ENCODE results near the gene SHB.
A peak's percentile ranks its signal among the peaks of the same experiment; 100 is the strongest.

Gene SHB

DNA sequence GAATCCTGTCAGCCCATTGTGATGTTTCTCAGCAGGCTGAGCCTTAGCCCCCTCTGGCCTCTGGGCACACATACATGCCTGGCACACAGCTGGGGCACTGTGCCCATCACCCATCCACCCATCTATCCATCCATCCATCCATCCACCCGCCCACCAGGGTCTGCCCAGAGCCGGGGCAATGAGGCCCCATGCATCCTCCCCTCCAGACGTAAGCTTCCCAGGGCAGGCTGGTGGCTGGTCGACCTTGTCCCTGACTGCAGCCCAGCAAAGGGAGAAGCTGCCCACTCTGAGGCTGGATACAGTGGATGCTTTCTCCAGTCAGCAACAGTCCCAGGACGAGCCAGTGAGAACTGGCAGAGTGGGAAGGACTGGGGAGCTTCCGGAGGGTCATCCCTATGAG is 144.0 kb downstream of the SHB start:
- Histone ChIP-seq H3K18ac (ENCODE audit: low read length) (no peak overlapping the region), H3K36me3 (ENCODE audit: control insufficient read depth, insufficient read depth, low read length) (peaks cover 3% of the 10 kb centered on the region), H3K79me1 (ENCODE audit: low read length) (peaks cover 34% of the 10 kb centered on the region), H3K79me2 (ENCODE audit: control insufficient read depth, insufficient read depth, low read length) (peaks cover 5% of the 10 kb centered on the region), H3K4me3 (ENCODE audit: low read length) (no peak overlapping the region), H3K56ac (ENCODE audit: low read length) (no peak overlapping the region), H2BK15ac (replicated peaks; ENCODE audit: low read depth) (no peak overlapping the region), H3K9ac (ENCODE audit: low read length) (no peak overlapping the region), H3K27me3 (ENCODE audit: insufficient read depth, low read length, poor library complexity) (no peaks in the 10 kb centered on the region), H4K5ac (ENCODE audit: low read length) (no peak overlapping the region), H3K23ac (ENCODE audit: low read length) (no peak overlapping the region), H3K27ac (ENCODE audit: low read depth, low read length) (no peak overlapping the region), H3K4ac (ENCODE audit: low read depth, low read length) (no peak overlapping the region), H2BK5ac (ENCODE audit: low read length) (no peak overlapping the region), H3K4me2 (ENCODE audit: low read length) (no peak overlapping the region), H2BK120ac (ENCODE audit: low read depth, low read length) (no peak overlapping the region), H4K8ac (ENCODE audit: low read depth, low read length) (no peak overlapping the region), H2AK5ac (ENCODE audit: low read length) (no peak overlapping the region), H3K4me1 (ENCODE audit: control insufficient read depth, low read depth, low read length) (peaks cover 10% of the 10 kb centered on the region)
- DNase-seq: no peak
- no CpG with 5 or more reads among the region's 6 CpGs for WGBS (ENCODE audit: extremely low coverage, insufficient coverage, low lambda C conversion rate)

DNA sequence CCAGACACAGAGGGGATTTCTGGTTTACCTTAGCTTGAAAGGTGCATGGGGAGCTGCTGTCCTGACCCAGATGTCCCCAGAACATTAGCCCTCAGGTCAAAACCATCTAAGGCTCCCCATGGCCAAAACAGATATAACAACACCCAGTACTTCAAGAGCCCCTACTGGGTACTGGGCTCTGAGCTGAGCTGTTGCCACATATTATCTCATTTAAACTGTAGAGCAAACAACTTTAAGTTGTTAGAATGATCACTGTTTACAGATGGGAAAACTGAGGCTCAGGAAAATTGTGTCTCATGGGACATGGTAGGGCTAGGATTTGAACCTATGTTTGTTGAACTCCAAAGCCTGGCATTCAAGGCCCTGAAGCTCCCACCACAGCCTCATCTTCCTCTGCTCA is 144.5 kb downstream of the SHB start:
- H3K56ac ChIP-seq (ENCODE audit: low read length): no peak overlapping the region
- H4K8ac ChIP-seq (ENCODE audit: low read depth, low read length): no peak overlapping the region
- no peak overlapping the region for H2BK5ac ChIP-seq (ENCODE audit: low read length)
- no peak overlapping the region for H3K4me3 ChIP-seq (ENCODE audit: low read length)
- H2AK5ac ChIP-seq (ENCODE audit: low read length): no peak overlapping the region
- peaks cover 10% of the 10 kb centered on the region for H3K4me1 ChIP-seq (ENCODE audit: control insufficient read depth, low read depth, low read length)
- no peak overlapping the region for H3K9ac ChIP-seq (ENCODE audit: low read length)
- H2BK120ac ChIP-seq (ENCODE audit: low read depth, low read length): no peak overlapping the region
- no peak overlapping the region for H3K27ac ChIP-seq (ENCODE audit: low read depth, low read length)
- H3K27me3 ChIP-seq (ENCODE audit: insufficient read depth, low read length, poor library complexity): no peaks in the 10 kb centered on the region
- H3K79me2 ChIP-seq (ENCODE audit: control insufficient read depth, insufficient read depth, low read length): peaks cover 5% of the 10 kb centered on the region
- no peak overlapping the region for H3K4me2 ChIP-seq (ENCODE audit: low read length)
- peaks cover 34% of the 10 kb centered on the region for H3K79me1 ChIP-seq (ENCODE audit: low read length)
- no peak for DNase-seq
- H3K23ac ChIP-seq (ENCODE audit: low read length): no peak overlapping the region
- no peak overlapping the region for H3K4ac ChIP-seq (ENCODE audit: low read depth, low read length)
- no peak overlapping the region for H3K18ac ChIP-seq (ENCODE audit: low read length)
- no peak overlapping the region for H4K5ac ChIP-seq (ENCODE audit: low read length)
- no peak overlapping the region for H2BK15ac ChIP-seq (replicated peaks; ENCODE audit: low read depth)
- H3K36me3 ChIP-seq (ENCODE audit: control insufficient read depth, insufficient read depth, low read length): peaks cover 2% of the 10 kb centered on the region

DNA sequence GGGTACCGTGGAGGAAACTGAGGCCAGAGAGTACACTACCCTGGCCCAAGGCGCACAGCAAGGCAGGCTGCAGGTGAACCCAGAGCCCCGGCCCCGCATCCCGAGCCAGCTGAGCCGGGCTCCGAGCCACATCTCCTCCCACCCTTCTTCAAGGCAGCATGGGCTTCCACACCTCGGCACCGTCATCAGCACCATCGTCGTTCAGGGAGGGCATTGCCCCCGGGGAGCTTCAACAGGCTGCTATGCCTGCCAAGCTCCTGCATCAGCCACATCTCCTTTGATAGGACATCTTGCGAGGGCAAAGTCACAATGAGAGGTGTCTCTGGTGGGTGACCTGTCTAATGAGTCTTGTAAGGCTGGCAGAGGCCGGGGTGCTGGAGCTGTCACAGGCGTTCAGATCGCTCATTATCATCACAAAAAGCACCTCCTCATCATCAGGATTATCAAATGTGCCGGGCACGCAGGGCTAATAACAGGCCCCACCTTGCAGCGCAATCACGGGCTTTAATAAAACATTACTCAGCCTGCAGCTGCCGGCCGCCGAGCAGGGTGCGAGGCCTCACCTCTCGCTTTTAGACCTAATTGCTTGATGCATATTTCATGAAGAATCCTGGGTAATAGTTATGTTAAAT is 145.1 kb downstream of the SHB start:
- Histone ChIP-seq H4K8ac (ENCODE audit: low read depth, low read length) (no peak overlapping the region), H3K23ac (ENCODE audit: low read length) (no peak overlapping the region), H3K18ac (ENCODE audit: low read length) (no peak overlapping the region), H2BK120ac (ENCODE audit: low read depth, low read length) (no peak overlapping the region), H3K79me2 (ENCODE audit: control insufficient read depth, insufficient read depth, low read length) (peaks cover 5% of the 10 kb centered on the region), H4K5ac (ENCODE audit: low read length) (no peak overlapping the region), H3K4me3 (ENCODE audit: low read length) (no peak overlapping the region), H3K4me1 (ENCODE audit: control insufficient read depth, low read depth, low read length) (peaks cover 10% of the 10 kb centered on the region), H3K4me2 (ENCODE audit: low read length) (no peak overlapping the region), H3K27ac (ENCODE audit: low read depth, low read length) (peak overlapping the region; percentile 6), H3K79me1 (ENCODE audit: low read length) (peaks cover 31% of the 10 kb centered on the region), H3K9ac (ENCODE audit: low read length) (no peak overlapping the region), H3K36me3 (ENCODE audit: control insufficient read depth, insufficient read depth, low read length) (no peaks in the 10 kb centered on the region), H3K4ac (ENCODE audit: low read depth, low read length) (no peak overlapping the region), H2BK5ac (ENCODE audit: low read length) (no peak overlapping the region), H2AK5ac (ENCODE audit: low read length) (no peak overlapping the region), H2BK15ac (replicated peaks; ENCODE audit: low read depth) (no peak overlapping the region), H3K56ac (ENCODE audit: low read length) (no peak overlapping the region), H3K27me3 (ENCODE audit: insufficient read depth, low read length, poor library complexity) (no peaks in the 10 kb centered on the region)
- WGBS (ENCODE audit: extremely low coverage, insufficient coverage, low lambda C conversion rate): no CpG with 5 or more reads among the region's 25 CpGs
- DNase-seq: no peak

DNA sequence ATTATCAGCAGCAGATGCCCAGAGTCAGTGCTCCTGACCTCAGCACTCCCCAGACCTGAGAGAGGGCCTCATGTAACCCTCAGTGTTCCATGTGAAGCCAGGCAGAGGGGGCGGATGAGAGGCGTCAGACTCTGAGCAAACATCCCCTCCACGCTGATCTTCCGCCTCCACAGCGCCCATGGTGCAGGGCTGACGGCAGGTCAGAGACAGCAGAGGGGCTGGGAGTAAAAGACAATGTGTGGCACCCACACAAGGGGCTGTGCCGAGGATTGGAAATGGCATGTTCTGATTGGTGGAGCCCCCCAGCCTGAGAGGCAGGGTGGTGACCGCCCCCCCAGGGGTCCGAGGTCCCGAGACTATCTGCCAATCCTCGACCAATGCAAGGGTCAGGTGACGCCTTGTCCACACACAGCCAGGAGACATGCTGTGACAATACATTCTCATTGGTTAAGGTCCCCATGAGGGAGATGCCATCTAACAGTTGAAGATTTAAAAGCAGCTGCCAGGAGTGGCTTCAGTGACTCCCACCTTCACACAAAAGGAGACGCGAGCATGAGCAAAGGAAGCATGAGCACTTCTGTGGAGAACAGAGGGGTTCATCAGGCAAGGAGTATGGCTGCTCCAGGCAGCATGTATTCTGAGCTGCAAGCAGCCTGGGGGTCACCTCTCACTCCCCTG is 145.8 kb downstream of the SHB start:
- Histone ChIP-seq H3K9ac (ENCODE audit: low read length) (no peak overlapping the region), H3K79me2 (ENCODE audit: control insufficient read depth, insufficient read depth, low read length) (peaks cover 5% of the 10 kb centered on the region), H3K56ac (ENCODE audit: low read length) (no peak overlapping the region), H2BK120ac (ENCODE audit: low read depth, low read length) (no peak overlapping the region), H3K36me3 (ENCODE audit: control insufficient read depth, insufficient read depth, low read length) (no peaks in the 10 kb centered on the region), H3K4me3 (ENCODE audit: low read length) (no peak overlapping the region), H4K5ac (ENCODE audit: low read length) (no peak overlapping the region), H2AK5ac (ENCODE audit: low read length) (no peak overlapping the region), H3K23ac (ENCODE audit: low read length) (no peak overlapping the region), H2BK5ac (ENCODE audit: low read length) (no peak overlapping the region), H2BK15ac (replicated peaks; ENCODE audit: low read depth) (no peak overlapping the region), H3K4me2 (ENCODE audit: low read length) (no peak overlapping the region), H3K4me1 (ENCODE audit: control insufficient read depth, low read depth, low read length) (peaks cover 10% of the 10 kb centered on the region), H3K27me3 (ENCODE audit: insufficient read depth, low read length, poor library complexity) (no peaks in the 10 kb centered on the region), H4K8ac (ENCODE audit: low read depth, low read length) (no peak overlapping the region), H3K18ac (ENCODE audit: low read length) (no peak overlapping the region), H3K79me1 (ENCODE audit: low read length) (peaks cover 29% of the 10 kb centered on the region), H3K4ac (ENCODE audit: low read depth, low read length) (no peak overlapping the region), H3K27ac (ENCODE audit: low read depth, low read length) (peak overlapping the region; percentile 6)
- WGBS (ENCODE audit: extremely low coverage, insufficient coverage, low lambda C conversion rate): no CpG with 5 or more reads among the region's 14 CpGs
- peak; percentile 75 for DNase-seq

GRCh38 chr9:37922363-37923117 is 146.5 kb downstream of the SHB start:
- H3K4me1 ChIP-seq (ENCODE audit: control insufficient read depth, low read depth, low read length): peaks cover 9% of the 10 kb centered on the region
- no peak for DNase-seq
- no CpG with 5 or more reads among the region's 13 CpGs for WGBS (ENCODE audit: extremely low coverage, insufficient coverage, low lambda C conversion rate)

More at GRCh38 chr9:37922363-37923117, 146.5 kb downstream of the SHB start:
- Histone ChIP-seq H2AK5ac (ENCODE audit: low read length) (no peak overlapping the region), H3K23ac (ENCODE audit: low read length) (no peak overlapping the region), H3K4me2 (ENCODE audit: low read length) (no peak overlapping the region), H3K4me3 (ENCODE audit: low read length) (no peak overlapping the region), H2BK5ac (ENCODE audit: low read length) (peak overlapping the region; percentile 9), H3K27ac (ENCODE audit: low read depth, low read length) (peak overlapping the region; percentile 6), H3K18ac (ENCODE audit: low read length) (no peak overlapping the region), H3K4ac (ENCODE audit: low read depth, low read length) (no peak overlapping the region), H3K36me3 (ENCODE audit: control insufficient read depth, insufficient read depth, low read length) (peaks cover 3% of the 10 kb centered on the region), H3K79me2 (ENCODE audit: control insufficient read depth, insufficient read depth, low read length) (peaks cover 5% of the 10 kb centered on the region), H4K8ac (ENCODE audit: low read depth, low read length) (no peak overlapping the region), H2BK15ac (replicated peaks; ENCODE audit: low read depth) (no peak overlapping the region), H4K5ac (ENCODE audit: low read length) (no peak overlapping the region), H2BK120ac (ENCODE audit: low read depth, low read length) (no peak overlapping the region), H3K56ac (ENCODE audit: low read length) (peak overlapping the region; percentile 17), H3K79me1 (ENCODE audit: low read length) (peaks cover 24% of the 10 kb centered on the region), H3K9ac (ENCODE audit: low read length) (peak overlapping the region; percentile 15), H3K27me3 (ENCODE audit: insufficient read depth, low read length, poor library complexity) (no peaks in the 10 kb centered on the region)

Measured in mesendoderm (in vitro differentiated cells).